Cardiac fibroblast (primary cell): ENCODE measurements around the gene ADD1.
A peak's percentile ranks its signal among the peaks of the same experiment; 100 is the strongest.
"Not testable (repeated sequence)": the region's sequence is repeated elsewhere in the genome, so short reads cannot be mapped to it uniquely, and the experiment has no call there.

ENCODE experiments used
- DNase-seq, 2 donors: peaks; one replicate each; pipeline versions ENCODE4 v3.0.0 to v3.0.0-alpha.2; 2010; ENCODE audit warnings: low read depth in 2 of 2
- H3K4me3 ChIP-seq, 2 donors: replicated peaks in 1 of 2; 1 replicate in 1 of 2; 2 replicates in 1 of 2; pipeline ENCODE4 v1.5.1; 2011; ENCODE audit warnings: low read depth in 2 of 2, low read length in 2 of 2, mild to moderate bottlenecking in 2 of 2, moderate library complexity in 1 of 2
- CTCF ChIP-seq: IDR thresholded peaks from one replicate; pipeline ENCODE4 v1.5.1; 2011; ENCODE audit warnings: low read depth, mild to moderate bottlenecking, low read length, inconsistent platforms

Gene ADD1

GRCh38 chr4:2958446-2958845 lies 114.8 kb downstream of the ADD1 start:
- H3K4me3 ChIP-seq = no peak overlapping the region
- no peak for TF ChIP-seq CTCF
- DNase-seq = peak in 1 of 2 donors; percentile 43

GRCh38 chr4:2960450-2960849 lies 116.8 kb downstream of the ADD1 start:
- not testable (repeated sequence) for H3K4me3 ChIP-seq, DNase-seq

GRCh38 chr4:2961421-2961810 lies 117.8 kb downstream of the ADD1 start:
- TF ChIP-seq CTCF = no peak
- DNase-seq = no peak
- H3K4me3 ChIP-seq = peak overlapping the region in 1 of 2 donors; percentile 94

- no peak for TF ChIP-seq CTCF
- peak overlapping the region; percentile 94 to 95 for H3K4me3 ChIP-seq
- no peak for DNase-seq
These were observed 118.3 kb downstream of the ADD1 start for GRCh38 chr4:2961811-2962441.

- peak overlapping the region; percentile 94 to 95 for H3K4me3 ChIP-seq
- DNase-seq = peak; percentile 55 to 63
- no peak for TF ChIP-seq CTCF
These were observed 119.0 kb downstream of the ADD1 start for GRCh38 chr4:2962614-2963174.

GRCh38 chr4:2963175-2963965 lies 119.7 kb downstream of the ADD1 start, which contains the start of the genes GRK4 and NOP14:
Gene GRK4 (plus strand): TSS chr4:2963571. CDS start chr4:2964071, 500 bp downstream.
Gene NOP14 (minus strand): TSS chr4:2963406. CDS start chr4:2963319, 87 bp downstream.
- TF ChIP-seq CTCF = no peak
- peak; percentile 98 to 99 for DNase-seq
- H3K4me3 ChIP-seq = peak within 1 kb of the TSS; percentile 94 to 95

GRCh38 chr4:2963966-2964471 lies 120.4 kb downstream of the ADD1 start:
- peak; percentile 51 to 66 for DNase-seq
- no peak for TF ChIP-seq CTCF
- H3K4me3 ChIP-seq = peak overlapping the region; percentile 94 to 95
